D721Med (cell line): Measurements from ENCODE around the gene HMGCLL1.

ENCODE experiments used
- DNase-seq: peaks from one replicate; pipeline ENCODE4 v3.0.0; 2011; ENCODE audit warnings: low spot score; ENCODE audit not compliant: insufficient read length
- FAIRE-seq: peaks from 2 replicates; lab custom pipeline; 2011; peaks lifted over from hg19 to GRCh38; lab: Jason Lieb, UNC
- CTCF ChIP-seq: IDR thresholded peaks from 2 replicates; pipeline ENCODE4 v1.5.1; 2012; ENCODE audit warnings: mild to moderate bottlenecking, control low read depth; ENCODE audit not compliant: insufficient read depth; ENCODE audit errors: missing control alignments

HMGCLL1 gene

GRCh38 chr6:55566036-55566710, 12.8 kb downstream of the HMGCLL1 start:
- FAIRE-seq (no peak), DNase-seq (no peak)
- TF ChIP-seq CTCF = no peak

- no peak for FAIRE-seq
- DNase-seq = no peak
- TF ChIP-seq CTCF = no peak
Observed at GRCh38 chr6:55562318-55562717, 16.7 kb downstream of the HMGCLL1 start.

- no peak for TF ChIP-seq CTCF
- FAIRE-seq (no peak), DNase-seq (no peak)
Observed at GRCh38 chr6:55560290-55560885, 18.6 kb downstream of the HMGCLL1 start.

- FAIRE-seq = peak; percentile 88
- TF ChIP-seq CTCF = no peak
- no peak for DNase-seq
Observed at GRCh38 chr6:55557146-55557545, 21.8 kb downstream of the HMGCLL1 start.

- TF ChIP-seq CTCF = no peak
- DNase-seq = no peak
- no peak for FAIRE-seq
Observed at GRCh38 chr6:55545791-55546190, 33.2 kb downstream of the HMGCLL1 start.

- DNase-seq = no peak
Observed at GRCh38 chr6:55543633-55544309, 35.2 kb downstream of the HMGCLL1 start.

More at GRCh38 chr6:55543633-55544309, 35.2 kb downstream of the HMGCLL1 start:
- no peak for TF ChIP-seq CTCF
- no peak for FAIRE-seq
